ENCODE results near the gene CRIM1.

DNA sequence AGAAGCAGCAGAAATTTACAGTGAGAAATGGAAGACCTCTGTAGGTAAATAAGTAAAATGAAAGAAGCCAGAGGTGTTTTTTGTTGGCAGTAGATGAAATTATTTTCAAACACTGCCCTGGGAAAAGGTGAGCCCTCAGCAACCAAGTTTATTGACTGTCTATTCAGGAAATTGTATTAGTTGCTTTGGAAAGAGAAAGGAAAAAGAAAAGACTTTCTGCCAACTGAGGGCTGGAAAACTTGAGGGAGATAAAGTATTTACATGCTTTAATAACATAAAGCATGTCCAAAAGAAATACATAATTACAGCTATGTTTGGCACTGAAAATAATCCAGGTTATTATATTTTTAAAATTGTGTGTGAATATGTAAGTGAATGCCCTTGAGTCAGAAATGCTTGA is 14.7 kb downstream of the CRIM1 start:
- no peak for TF ChIP-seq CTCF (conservative IDR thresholded peaks at IDR 0.05; ENCODE audit: low read depth in 2 of 2)
- no peak for TF ChIP-seq EZH2phosphoT487 (IDR thresholded peaks at IDR 0.05; ENCODE audit: unreplicated experiment)
- no peak for TF ChIP-seq CREB1 (CRISPR knock-in tag; IDR thresholded peaks at IDR 0.05; ENCODE audit: low read depth)
- TF ChIP-seq ZNF462 (CRISPR knock-in tag; IDR thresholded peaks at IDR 0.05) = no peak
- TF ChIP-seq NANOG (IDR thresholded peaks at IDR 0.05; ENCODE audit: borderline replicate concordance) = no peak
- no peak for TF ChIP-seq POLR2AphosphoS5 (IDR thresholded peaks at IDR 0.05; ENCODE audit: low read depth)
- no peak for TF ChIP-seq ETS1 (IDR thresholded peaks at IDR 0.05)
- TF ChIP-seq EZH2 (IDR thresholded peaks at IDR 0.05; ENCODE audit: low read depth, unreplicated experiment) = no peak
- TF ChIP-seq, protein P1, sequence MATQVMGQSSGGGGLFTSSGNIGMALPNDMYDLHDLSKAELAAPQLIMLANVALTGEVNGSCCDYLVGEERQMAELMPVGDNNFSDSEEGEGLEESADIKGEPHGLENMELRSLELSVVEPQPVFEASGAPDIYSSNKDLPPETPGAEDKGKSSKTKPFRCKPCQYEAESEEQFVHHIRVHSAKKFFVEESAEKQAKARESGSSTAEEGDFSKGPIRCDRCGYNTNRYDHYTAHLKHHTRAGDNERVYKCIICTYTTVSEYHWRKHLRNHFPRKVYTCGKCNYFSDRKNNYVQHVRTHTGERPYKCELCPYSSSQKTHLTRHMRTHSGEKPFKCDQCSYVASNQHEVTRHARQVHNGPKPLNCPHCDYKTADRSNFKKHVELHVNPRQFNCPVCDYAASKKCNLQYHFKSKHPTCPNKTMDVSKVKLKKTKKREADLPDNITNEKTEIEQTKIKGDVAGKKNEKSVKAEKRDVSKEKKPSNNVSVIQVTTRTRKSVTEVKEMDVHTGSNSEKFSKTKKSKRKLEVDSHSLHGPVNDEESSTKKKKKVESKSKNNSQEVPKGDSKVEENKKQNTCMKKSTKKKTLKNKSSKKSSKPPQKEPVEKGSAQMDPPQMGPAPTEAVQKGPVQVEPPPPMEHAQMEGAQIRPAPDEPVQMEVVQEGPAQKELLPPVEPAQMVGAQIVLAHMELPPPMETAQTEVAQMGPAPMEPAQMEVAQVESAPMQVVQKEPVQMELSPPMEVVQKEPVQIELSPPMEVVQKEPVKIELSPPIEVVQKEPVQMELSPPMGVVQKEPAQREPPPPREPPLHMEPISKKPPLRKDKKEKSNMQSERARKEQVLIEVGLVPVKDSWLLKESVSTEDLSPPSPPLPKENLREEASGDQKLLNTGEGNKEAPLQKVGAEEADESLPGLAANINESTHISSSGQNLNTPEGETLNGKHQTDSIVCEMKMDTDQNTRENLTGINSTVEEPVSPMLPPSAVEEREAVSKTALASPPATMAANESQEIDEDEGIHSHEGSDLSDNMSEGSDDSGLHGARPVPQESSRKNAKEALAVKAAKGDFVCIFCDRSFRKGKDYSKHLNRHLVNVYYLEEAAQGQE (IDR thresholded peaks at IDR 0.05; ENCODE audit: unreplicated experiment) = no peak
- no peak for TF ChIP-seq ZNF114 (CRISPR knock-in tag; IDR thresholded peaks at IDR 0.05)
- no peak for TF ChIP-seq ZNF331 (CRISPR knock-in tag; IDR thresholded peaks at IDR 0.05; ENCODE audit: low read depth)
- no peak for TF ChIP-seq JUNB (IDR thresholded peaks at IDR 0.05; ENCODE audit: unreplicated experiment)
